Right renal cortex interstitium (tissue), 3 donors: ENCODE data around the gene ZC4H2. TPM values are rescaled to one million over a fixed set of nuclear protein-coding genes. Genes with fewer than 3 reads are reported as not detected.
"Not testable (repeated sequence)": the region's sequence is repeated elsewhere in the genome, so short reads cannot be mapped to it uniquely, and the experiment has no call there.

ENCODE experiments used
- DNase-seq, 3 donors: peaks; one replicate each; pipeline ENCODE4 v3.0.0-alpha.2; 2013; ENCODE audit warnings: low read depth in 3 of 3, low spot score in 2 of 3
- polyA plus RNA-seq, 3 donors: library from polyadenylated mRNA; unstranded; fragments of 120-200 nt; gene quantifications; one replicate each; pipeline ENCODE4 v1.2.1, GENCODE V29; 2013; ENCODE audit not compliant: insufficient read length in 3 of 3

The ZC4H2 gene
- 10 to 100 TPM; 19.7 to 27.0 (median 22.8) TPM for polyA plus RNA-seq

- DNase-seq = peak; percentile 41 to 54 (median 51)
These were observed at the start of gene ZC4H2 for GRCh38 chrX:64975989-64976672. TSS of gene ZC4H2 (minus strand) at chrX:64976450. CDS start at chrX:64976377, 73 bp downstream.

- no peak for DNase-seq
These were observed 41.2 kb upstream of the ZC4H2 start for GRCh38 chrX:65017451-65017850.

GRCh38 chrX:65014230-65014629 lies 38.0 kb upstream of the ZC4H2 start:
- no peak for DNase-seq

GRCh38 chrX:65009459-65009858 lies 33.2 kb upstream of the ZC4H2 start:
- no peak for DNase-seq

GRCh38 chrX:65002208-65002607 lies 26.0 kb upstream of the ZC4H2 start:
- DNase-seq = not testable (repeated sequence)

GRCh38 chrX:64996805-64997204 lies 20.6 kb upstream of the ZC4H2 start:
- no peak for DNase-seq

GRCh38 chrX:64994131-64994798 lies 18.0 kb upstream of the ZC4H2 start:
- no peak for DNase-seq

- no peak for DNase-seq
These were observed 1.6 kb upstream of the ZC4H2 start for GRCh38 chrX:64977830-64978229.

GRCh38 chrX:64977051-64977450 lies 801 bp upstream of the ZC4H2 start:
- no peak for DNase-seq

- no peak for DNase-seq
These were observed 407 bp upstream of the ZC4H2 start for GRCh38 chrX:64976673-64977040.

GRCh38 chrX:64975491-64975890 lies 759 bp downstream of the ZC4H2 start:
- peak; percentile 6 to 16 (median 7) for DNase-seq

- DNase-seq = no peak
These were observed 50.8 kb downstream of the ZC4H2 start for GRCh38 chrX:64925480-64925879.

GRCh38 chrX:64908121-64908520 lies 68.1 kb downstream of the ZC4H2 start:
- DNase-seq = no peak

- peak in 1 of 3 donors; percentile 1 for DNase-seq
These were observed 81.7 kb downstream of the ZC4H2 start for GRCh38 chrX:64894454-64895038.

- DNase-seq = no peak
These were observed 90.4 kb downstream of the ZC4H2 start for GRCh38 chrX:64885850-64886249.

- not testable (repeated sequence) for DNase-seq
These were observed 97.5 kb downstream of the ZC4H2 start for GRCh38 chrX:64878709-64879108.

GRCh38 chrX:64867217-64867616 lies 109.0 kb downstream of the ZC4H2 start:
- no peak for DNase-seq

Other genes with a start within 250 kb of the ZC4H2 start
- 1 to 10 TPM; 3.4 to 4.4 (median 4.1) TPM for gene ZC3H12B, start 58.4 kb upstream of the ZC4H2 start, polyA plus RNA-seq